ENCODE measurements around the gene HERC5.

HERC5 gene

GRCh38 chr4:88456670-88457306, at the start of gene HERC5:
TSS of gene HERC5 (plus strand) at chr4:88457119. CDS start at chr4:88457270, 151 bp downstream.
- H3K4me3 ChIP-seq (ENCODE audit: low read depth, low read length): peak within 1 kb of the TSS; percentile 64
- peak; percentile 89 for DNase-seq (ENCODE audit: low read depth)
- TF ChIP-seq CTCF (conservative IDR thresholded peaks at IDR 0.05; ENCODE audit: low read depth, low read length): peak; percentile 74

- DNase-seq (ENCODE audit: low read depth): no peak
- no peak for TF ChIP-seq CTCF (conservative IDR thresholded peaks at IDR 0.05; ENCODE audit: low read depth, low read length)
Measured at GRCh38 chr4:88409206-88409605, 47.7 kb upstream of the HERC5 start.

DNA sequence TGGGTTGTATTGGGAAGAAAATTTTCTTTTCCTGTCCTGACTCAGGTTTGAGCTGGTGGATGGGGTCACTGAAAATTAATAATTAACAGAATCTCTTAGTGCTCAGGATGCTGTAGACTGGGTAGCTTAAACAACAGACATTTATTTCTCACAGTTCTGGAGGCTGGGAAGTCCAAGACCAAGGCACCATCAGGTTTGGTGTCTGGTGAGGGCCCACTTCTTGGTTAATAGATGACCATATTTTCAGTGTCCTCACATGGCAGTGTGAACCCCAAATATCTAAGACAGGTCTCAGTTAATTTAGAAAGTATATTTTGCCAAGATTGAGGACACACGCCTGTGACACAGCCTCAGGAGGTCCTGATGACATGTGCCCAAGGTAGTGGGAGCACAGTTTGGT, 47.1 kb upstream of the HERC5 start:
- no peak for TF ChIP-seq CTCF (conservative IDR thresholded peaks at IDR 0.05; ENCODE audit: low read depth, low read length)
- DNase-seq (ENCODE audit: low read depth): no peak
- H3K4me3 ChIP-seq (ENCODE audit: low read depth, low read length): no peak overlapping the region

More at GRCh38 chr4:88409206-88409605, 47.7 kb upstream of the HERC5 start:
- no peak overlapping the region for H3K4me3 ChIP-seq (ENCODE audit: low read depth, low read length)

- DNase-seq (ENCODE audit: low read depth): no peak
- TF ChIP-seq CTCF (conservative IDR thresholded peaks at IDR 0.05; ENCODE audit: low read depth, low read length): no peak
- no peak overlapping the region for H3K4me3 ChIP-seq (ENCODE audit: low read depth, low read length)
Measured at GRCh38 chr4:88411491-88412096, 45.3 kb upstream of the HERC5 start.

- no peak overlapping the region for H3K4me3 ChIP-seq (ENCODE audit: low read depth, low read length)
- no peak for TF ChIP-seq CTCF (conservative IDR thresholded peaks at IDR 0.05; ENCODE audit: low read depth, low read length)
- no peak for DNase-seq (ENCODE audit: low read depth)
Measured at GRCh38 chr4:88413801-88414200, 43.1 kb upstream of the HERC5 start.

DNA sequence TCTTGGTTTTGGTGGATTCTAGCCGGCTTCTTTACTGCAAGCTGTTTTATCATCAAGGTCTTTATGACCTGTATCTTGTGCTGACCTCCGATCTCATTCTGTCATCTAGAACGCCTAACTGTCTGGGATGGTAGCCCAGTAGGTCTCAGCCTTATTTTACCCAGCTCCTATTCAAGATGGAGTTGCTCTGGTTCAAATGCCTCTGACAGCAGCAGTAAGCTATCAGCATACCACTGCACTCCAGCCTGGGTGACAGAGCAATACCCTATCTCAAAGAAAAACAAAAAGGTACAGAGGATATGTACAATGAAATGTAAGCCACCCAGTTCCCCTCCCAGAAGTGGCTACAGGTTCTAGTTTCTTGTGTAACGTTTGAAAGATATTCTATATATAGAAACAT, 42.2 kb upstream of the HERC5 start:
- no peak for TF ChIP-seq CTCF (conservative IDR thresholded peaks at IDR 0.05; ENCODE audit: low read depth, low read length)
- no peak for DNase-seq (ENCODE audit: low read depth)
- H3K4me3 ChIP-seq (ENCODE audit: low read depth, low read length): no peak overlapping the region

- no peak overlapping the region for H3K4me3 ChIP-seq (ENCODE audit: low read depth, low read length)
- TF ChIP-seq CTCF (conservative IDR thresholded peaks at IDR 0.05; ENCODE audit: low read depth, low read length): no peak
- no peak for DNase-seq (ENCODE audit: low read depth)
Measured at GRCh38 chr4:88415982-88416381, 40.9 kb upstream of the HERC5 start.

Data from choroid plexus epithelial cell (primary cell).